ENCODE results near the gene ATP6V1A. TPM values are rescaled to one million over a fixed set of nuclear protein-coding genes. Genes with fewer than 3 reads are reported as not detected.

Gene ATP6V1A
- polyA plus RNA-seq, 1 donor from 2014 or later: 225 TPM

DNA sequence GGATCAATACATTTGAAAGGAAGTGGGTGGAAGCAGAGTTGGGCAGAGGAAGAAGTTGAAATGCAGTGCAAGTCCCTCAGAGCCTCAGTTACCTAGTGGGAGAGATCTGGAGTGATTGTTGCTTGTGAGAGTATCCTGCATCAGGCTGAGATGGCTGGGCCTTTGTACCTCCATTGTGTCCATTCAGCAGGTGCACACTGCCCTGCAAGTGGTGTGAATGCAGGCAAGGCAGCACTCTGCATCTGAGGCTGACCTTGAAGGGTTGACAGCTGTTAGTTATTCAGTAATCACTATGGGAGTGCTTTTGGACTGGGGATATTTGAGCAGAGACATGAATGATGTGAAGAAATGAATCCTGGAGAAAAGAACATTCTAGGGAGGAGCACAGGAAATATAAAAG, 25.2 kb downstream of the ATP6V1A start:
- H3K9me3 ChIP-seq (ENCODE audit: low read length): no peaks in the 10 kb centered on the region
- no peaks in the 10 kb centered on the region for H3F3A ChIP-seq (ENCODE audit: insufficient read depth, low read length, poor library complexity, severe bottlenecking)
- no peak overlapping the region for H2AFZ ChIP-seq (ENCODE audit: low read depth, low read length)
- no peak for TF ChIP-seq RAD21 (conservative IDR thresholded peaks at IDR 0.05)
- no peak for TF ChIP-seq MXI1 (conservative IDR thresholded peaks at IDR 0.05; ENCODE audit: poor library complexity, severe bottlenecking)
- TF ChIP-seq POLR2AphosphoS5 (IDR thresholded peaks at IDR 0.05): no peak
- TF ChIP-seq TAF1 (IDR thresholded peaks at IDR 0.05; ENCODE audit: low read depth): no peak
- TF ChIP-seq, protein P1, sequence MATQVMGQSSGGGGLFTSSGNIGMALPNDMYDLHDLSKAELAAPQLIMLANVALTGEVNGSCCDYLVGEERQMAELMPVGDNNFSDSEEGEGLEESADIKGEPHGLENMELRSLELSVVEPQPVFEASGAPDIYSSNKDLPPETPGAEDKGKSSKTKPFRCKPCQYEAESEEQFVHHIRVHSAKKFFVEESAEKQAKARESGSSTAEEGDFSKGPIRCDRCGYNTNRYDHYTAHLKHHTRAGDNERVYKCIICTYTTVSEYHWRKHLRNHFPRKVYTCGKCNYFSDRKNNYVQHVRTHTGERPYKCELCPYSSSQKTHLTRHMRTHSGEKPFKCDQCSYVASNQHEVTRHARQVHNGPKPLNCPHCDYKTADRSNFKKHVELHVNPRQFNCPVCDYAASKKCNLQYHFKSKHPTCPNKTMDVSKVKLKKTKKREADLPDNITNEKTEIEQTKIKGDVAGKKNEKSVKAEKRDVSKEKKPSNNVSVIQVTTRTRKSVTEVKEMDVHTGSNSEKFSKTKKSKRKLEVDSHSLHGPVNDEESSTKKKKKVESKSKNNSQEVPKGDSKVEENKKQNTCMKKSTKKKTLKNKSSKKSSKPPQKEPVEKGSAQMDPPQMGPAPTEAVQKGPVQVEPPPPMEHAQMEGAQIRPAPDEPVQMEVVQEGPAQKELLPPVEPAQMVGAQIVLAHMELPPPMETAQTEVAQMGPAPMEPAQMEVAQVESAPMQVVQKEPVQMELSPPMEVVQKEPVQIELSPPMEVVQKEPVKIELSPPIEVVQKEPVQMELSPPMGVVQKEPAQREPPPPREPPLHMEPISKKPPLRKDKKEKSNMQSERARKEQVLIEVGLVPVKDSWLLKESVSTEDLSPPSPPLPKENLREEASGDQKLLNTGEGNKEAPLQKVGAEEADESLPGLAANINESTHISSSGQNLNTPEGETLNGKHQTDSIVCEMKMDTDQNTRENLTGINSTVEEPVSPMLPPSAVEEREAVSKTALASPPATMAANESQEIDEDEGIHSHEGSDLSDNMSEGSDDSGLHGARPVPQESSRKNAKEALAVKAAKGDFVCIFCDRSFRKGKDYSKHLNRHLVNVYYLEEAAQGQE (IDR thresholded peaks at IDR 0.05; ENCODE audit: borderline replicate concordance): no peak
- no peak for TF ChIP-seq EP300 (conservative IDR thresholded peaks at IDR 0.05; ENCODE audit: poor library complexity, severe bottlenecking)
- TF ChIP-seq EZH2 (IDR thresholded peaks at IDR 0.05; ENCODE audit: borderline replicate concordance, insufficient read depth, low read length, poor library complexity, severe bottlenecking): no peak
- no peaks in the 10 kb centered on the region for H4K20me1 ChIP-seq (ENCODE audit: insufficient read depth)
- H3K4me3 ChIP-seq (ENCODE audit: low read length): no peak overlapping the region
- no peak overlapping the region for H3K27ac ChIP-seq (ENCODE audit: low read length)
- H3K9ac ChIP-seq (ENCODE audit: low read length): no peak overlapping the region
- H3K36me3 ChIP-seq (ENCODE audit: insufficient read depth, low read length): no peaks in the 10 kb centered on the region
- no peaks in the 10 kb centered on the region for H3K9me2 ChIP-seq (ENCODE audit: insufficient read depth, low read length)
- no peaks in the 10 kb centered on the region for H3K79me2 ChIP-seq (replicated peaks; ENCODE audit: insufficient read depth, low read length)
- no peak overlapping the region for H3K4me2 ChIP-seq (ENCODE audit: low read length)
- no peaks in the 10 kb centered on the region for H3K27me3 ChIP-seq (ENCODE audit: insufficient read depth, low read depth, low read length)

DNA sequence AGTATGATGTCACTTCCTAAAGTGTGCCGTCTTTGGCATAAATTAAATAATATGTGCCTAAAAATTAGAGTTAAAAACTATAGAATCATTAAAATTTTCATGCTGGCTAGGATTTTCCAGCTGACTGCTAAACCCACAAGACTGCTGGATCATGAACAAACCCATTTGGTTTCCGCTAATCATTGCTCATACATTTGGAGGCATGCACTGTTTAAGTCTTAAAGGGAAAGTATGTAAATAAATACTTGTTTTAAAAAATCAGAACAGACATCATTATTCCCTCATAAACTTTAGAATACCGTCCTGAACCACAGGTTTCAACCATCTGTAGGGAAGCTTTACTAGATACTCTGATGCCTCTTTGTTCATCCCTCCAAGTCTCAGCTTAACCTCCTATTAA, 26.5 kb downstream of the ATP6V1A start:
- Histone ChIP-seq H4K20me1 (ENCODE audit: insufficient read depth) (no peaks in the 10 kb centered on the region), H3K4me2 (ENCODE audit: low read length) (no peak overlapping the region), H3K36me3 (ENCODE audit: insufficient read depth, low read length) (no peaks in the 10 kb centered on the region), H3K9ac (ENCODE audit: low read length) (no peak overlapping the region), H3K9me3 (ENCODE audit: low read length) (no peaks in the 10 kb centered on the region), H3F3A (ENCODE audit: insufficient read depth, low read length, poor library complexity, severe bottlenecking) (no peaks in the 10 kb centered on the region), H3K4me3 (ENCODE audit: low read length) (no peak overlapping the region), H3K27ac (ENCODE audit: low read length) (no peak overlapping the region), H2AFZ (ENCODE audit: low read depth, low read length) (no peak overlapping the region), H3K79me2 (replicated peaks; ENCODE audit: insufficient read depth, low read length) (no peaks in the 10 kb centered on the region), H3K27me3 (ENCODE audit: insufficient read depth, low read depth, low read length) (no peaks in the 10 kb centered on the region), H3K9me2 (ENCODE audit: insufficient read depth, low read length) (no peaks in the 10 kb centered on the region)
- no peak for TF ChIP-seq EP300 (conservative IDR thresholded peaks at IDR 0.05; ENCODE audit: poor library complexity, severe bottlenecking)
- TF ChIP-seq RAD21 (conservative IDR thresholded peaks at IDR 0.05): no peak
- no peak for TF ChIP-seq TAF1 (IDR thresholded peaks at IDR 0.05; ENCODE audit: low read depth)
- TF ChIP-seq, protein P1 (IDR thresholded peaks at IDR 0.05; ENCODE audit: borderline replicate concordance): no peak
- TF ChIP-seq MXI1 (conservative IDR thresholded peaks at IDR 0.05; ENCODE audit: poor library complexity, severe bottlenecking): no peak
- TF ChIP-seq SMC3 (conservative IDR thresholded peaks at IDR 0.05; ENCODE audit: poor library complexity): no peak
- no peak for TF ChIP-seq POLR2AphosphoS5 (IDR thresholded peaks at IDR 0.05)
- TF ChIP-seq, protein P2, sequence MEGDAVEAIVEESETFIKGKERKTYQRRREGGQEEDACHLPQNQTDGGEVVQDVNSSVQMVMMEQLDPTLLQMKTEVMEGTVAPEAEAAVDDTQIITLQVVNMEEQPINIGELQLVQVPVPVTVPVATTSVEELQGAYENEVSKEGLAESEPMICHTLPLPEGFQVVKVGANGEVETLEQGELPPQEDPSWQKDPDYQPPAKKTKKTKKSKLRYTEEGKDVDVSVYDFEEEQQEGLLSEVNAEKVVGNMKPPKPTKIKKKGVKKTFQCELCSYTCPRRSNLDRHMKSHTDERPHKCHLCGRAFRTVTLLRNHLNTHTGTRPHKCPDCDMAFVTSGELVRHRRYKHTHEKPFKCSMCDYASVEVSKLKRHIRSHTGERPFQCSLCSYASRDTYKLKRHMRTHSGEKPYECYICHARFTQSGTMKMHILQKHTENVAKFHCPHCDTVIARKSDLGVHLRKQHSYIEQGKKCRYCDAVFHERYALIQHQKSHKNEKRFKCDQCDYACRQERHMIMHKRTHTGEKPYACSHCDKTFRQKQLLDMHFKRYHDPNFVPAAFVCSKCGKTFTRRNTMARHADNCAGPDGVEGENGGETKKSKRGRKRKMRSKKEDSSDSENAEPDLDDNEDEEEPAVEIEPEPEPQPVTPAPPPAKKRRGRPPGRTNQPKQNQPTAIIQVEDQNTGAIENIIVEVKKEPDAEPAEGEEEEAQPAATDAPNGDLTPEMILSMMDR (IDR thresholded peaks at IDR 0.05; ENCODE audit: poor library complexity, severe bottlenecking): no peak
- no peak for TF ChIP-seq EZH2 (IDR thresholded peaks at IDR 0.05; ENCODE audit: borderline replicate concordance, insufficient read depth, low read length, poor library complexity, severe bottlenecking)

Data from neural cell (in vitro differentiated cells).